ENCODE measurements around the gene CST9. TPM values are rescaled to one million over a fixed set of nuclear protein-coding genes. Genes with fewer than 3 reads are reported as not detected.
A peak's percentile ranks its signal among the peaks of the same experiment; 100 is the strongest.
"Not testable (repeated sequence)": the region's sequence is repeated elsewhere in the genome, so short reads cannot be mapped to it uniquely, and the experiment has no call there.

The CST9 gene
- total RNA-seq, 4 donors from 2014 or later: not detected

DNA sequence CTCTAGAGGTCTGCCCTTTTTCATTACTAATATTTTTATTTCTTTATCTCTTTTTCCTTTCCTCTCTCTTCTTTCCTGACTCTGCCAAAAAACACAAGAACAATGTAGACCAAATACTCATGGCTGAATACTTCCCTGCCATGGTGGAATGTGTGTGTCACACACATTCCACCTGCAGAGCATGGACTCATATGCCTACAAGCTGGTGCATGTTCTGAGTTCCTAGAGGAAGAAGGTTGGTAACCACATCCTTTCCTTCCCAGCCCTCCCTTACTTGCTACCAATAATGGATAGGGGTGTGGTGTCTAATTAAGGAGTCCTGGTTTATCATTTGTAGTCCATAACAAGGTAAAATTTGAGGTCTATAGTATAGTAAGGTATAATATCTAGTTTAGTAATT, 22.2 kb downstream of the CST9 start:
- no peak overlapping the region for H3K27ac ChIP-seq
- peaks cover 8% of the 10 kb centered on the region for H3K4me1 ChIP-seq

DNA sequence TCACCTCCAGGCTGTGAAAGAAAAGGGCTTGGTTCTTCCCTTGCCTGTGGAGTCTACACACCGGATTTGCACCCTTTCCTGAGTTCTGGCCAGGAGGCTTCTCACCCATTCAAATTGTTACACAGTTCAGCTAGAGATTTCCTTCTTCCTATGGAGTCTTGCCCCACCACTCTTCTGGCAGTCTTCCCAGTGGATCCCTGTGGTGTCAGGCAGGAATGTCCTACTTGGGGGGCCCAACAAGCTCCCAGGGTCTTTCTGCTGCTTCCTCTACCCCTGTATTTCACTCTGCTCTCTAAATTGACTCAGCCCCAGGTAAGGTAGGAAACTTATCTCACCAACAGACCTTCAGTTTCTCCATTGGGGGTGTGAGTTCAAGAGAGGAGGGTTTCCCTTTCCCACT, 23.4 kb downstream of the CST9 start:
- TF ChIP-seq POLR2AphosphoS5 (IDR thresholded peaks at IDR 0.05) (no peak), EP300 (IDR thresholded peaks at IDR 0.05) (no peak), POLR2A (IDR thresholded peaks at IDR 0.05) (no peak), CTCF (IDR thresholded peaks at IDR 0.05) (no peak)
- WGBS: 100% methylated on average over 1 of the region's 1 CpG
- H3K4me1 ChIP-seq: peaks cover 7% of the 10 kb centered on the region
- no peaks in the 10 kb centered on the region for H3K36me3 ChIP-seq
- no peak overlapping the region for H3K27ac ChIP-seq
- no peak overlapping the region for H3K4me3 ChIP-seq
- H3K9me3 ChIP-seq: no peaks in the 10 kb centered on the region
- peaks cover 8% of the 10 kb centered on the region for H3K27me3 ChIP-seq
- no peak for DNase-seq (ENCODE audit: low spot score in 2 of 2)

More for the DNA sequence above, 22.2 kb downstream of the CST9 start:
- TF ChIP-seq EP300 (IDR thresholded peaks at IDR 0.05): no peak
- no peak for TF ChIP-seq CTCF (IDR thresholded peaks at IDR 0.05)
- no peak for TF ChIP-seq POLR2A (IDR thresholded peaks at IDR 0.05)
- no peak for TF ChIP-seq POLR2AphosphoS5 (IDR thresholded peaks at IDR 0.05)
- Histone ChIP-seq H3K9me3 (no peaks in the 10 kb centered on the region), H3K27me3 (peaks cover 8% of the 10 kb centered on the region), H3K36me3 (no peaks in the 10 kb centered on the region), H3K4me3 (no peak overlapping the region)
- DNase-seq (ENCODE audit: low spot score in 2 of 2): no peak

- not testable (repeated sequence) for H3K9me3 ChIP-seq; H3K4me1 ChIP-seq; H3K27me3 ChIP-seq; H3K36me3 ChIP-seq; H3K27ac ChIP-seq; H3K4me3 ChIP-seq; DNase-seq (ENCODE audit: low spot score in 2 of 2)
- WGBS: 86% methylated on average over 9 of the region's 9 CpGs
Observed at GRCh38 chr20:23581833-23582232, 23.9 kb downstream of the CST9 start.

DNA sequence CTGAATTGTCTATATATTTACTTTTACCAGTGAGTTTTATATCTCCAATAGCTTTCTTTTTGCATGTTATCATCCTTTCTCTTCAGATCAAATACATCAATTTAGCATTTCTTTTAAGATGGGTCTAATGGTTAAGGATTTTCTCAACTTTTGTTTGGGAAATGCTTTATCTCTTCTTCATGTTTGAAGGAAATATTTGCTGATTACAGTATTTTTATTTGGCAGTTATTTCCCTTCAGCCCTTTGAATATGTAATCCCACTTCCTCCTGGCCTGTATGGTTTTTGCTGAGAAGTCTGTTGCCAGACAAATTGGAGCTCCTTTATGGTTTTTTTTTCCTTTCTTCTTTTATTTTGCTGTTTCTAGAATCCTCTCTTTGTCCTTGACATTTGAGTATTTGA, 30.7 kb downstream of the CST9 start:
- Histone ChIP-seq H3K4me3 (no peak overlapping the region), H3K36me3 (no peaks in the 10 kb centered on the region), H3K4me1 (no peaks in the 10 kb centered on the region), H3K9me3 (no peaks in the 10 kb centered on the region), H3K27me3 (no peaks in the 10 kb centered on the region), H3K27ac (no peak overlapping the region)
- DNase-seq (ENCODE audit: low spot score in 2 of 2): no peak
- TF ChIP-seq EP300 (IDR thresholded peaks at IDR 0.05) (no peak), POLR2AphosphoS5 (IDR thresholded peaks at IDR 0.05) (no peak), POLR2A (IDR thresholded peaks at IDR 0.05) (no peak), CTCF (IDR thresholded peaks at IDR 0.05) (no peak)

- no peaks in the 10 kb centered on the region for H3K4me1 ChIP-seq
- no peak for DNase-seq (ENCODE audit: low spot score in 2 of 2)
- no peaks in the 10 kb centered on the region for H3K9me3 ChIP-seq
- no peak overlapping the region for H3K27ac ChIP-seq
- no peak overlapping the region for H3K4me3 ChIP-seq
- H3K36me3 ChIP-seq: no peaks in the 10 kb centered on the region
- H3K27me3 ChIP-seq: no peaks in the 10 kb centered on the region
- TF ChIP-seq POLR2A (IDR thresholded peaks at IDR 0.05) (no peak), POLR2AphosphoS5 (IDR thresholded peaks at IDR 0.05) (no peak), EP300 (IDR thresholded peaks at IDR 0.05) (no peak), CTCF (IDR thresholded peaks at IDR 0.05) (no peak)
- WGBS: 89% methylated on average over 2 of the region's 2 CpGs
Observed at GRCh38 chr20:23570178-23570760, 35.4 kb downstream of the CST9 start.

GRCh38 chr20:23569570-23569969, 36.1 kb downstream of the CST9 start:
- Histone ChIP-seq H3K36me3 (no peaks in the 10 kb centered on the region), H3K9me3 (no peaks in the 10 kb centered on the region), H3K4me1 (no peaks in the 10 kb centered on the region), H3K4me3 (no peak overlapping the region), H3K27ac (no peak overlapping the region), H3K27me3 (no peaks in the 10 kb centered on the region)
- no peak for TF ChIP-seq CTCF (IDR thresholded peaks at IDR 0.05)
- no peak for TF ChIP-seq POLR2AphosphoS5 (IDR thresholded peaks at IDR 0.05)
- TF ChIP-seq POLR2A (IDR thresholded peaks at IDR 0.05): no peak
- TF ChIP-seq EP300 (IDR thresholded peaks at IDR 0.05): no peak
- 83% methylated on average over 1 of the region's 1 CpG for WGBS
- peak in 1 of 2 donors; percentile 62 for DNase-seq (ENCODE audit: low spot score in 2 of 2)

Measured in suprapubic skin (tissue), 4 donors.